H9 (cell line): ENCODE data around the gene ACKR3. TPM values are rescaled to one million over a fixed set of nuclear protein-coding genes. Genes with fewer than 3 reads are reported as not detected.

Source experiments
- DNase-seq: peaks from one replicate; pipeline ENCODE4 v3.0.0-alpha.2; 2017
- H2AFZ ChIP-seq: one replicate; pipeline ENCODE4 v1.6.1; 2013; ENCODE audit warnings: mild to moderate bottlenecking, low read length, control low read depth, moderate library complexity
- H2AK5ac ChIP-seq: 2 replicates; pipeline ENCODE4 v1.6.1; 2013; ENCODE audit warnings: low read length, control low read depth, mixed read lengths; ENCODE audit not compliant: insufficient read length
- H2BK120ac ChIP-seq: one replicate; pipeline ENCODE4 v1.6.1; 2013; ENCODE audit warnings: low read depth, mild to moderate bottlenecking, low read length, control low read depth, inconsistent platforms; ENCODE audit not compliant: poor library complexity, severe bottlenecking
- H2BK12ac ChIP-seq: 2 replicates; pipeline ENCODE4 v1.6.1; 2013; ENCODE audit warnings: low read length, control low read depth, mixed read lengths, low read depth; ENCODE audit not compliant: insufficient read length
- H2BK15ac ChIP-seq: 2 replicates; pipeline ENCODE4 v1.6.1; 2013; ENCODE audit warnings: low read depth, low read length, control low read depth
- H2BK20ac ChIP-seq: one replicate; pipeline ENCODE4 v1.6.1; 2013; ENCODE audit warnings: low read depth, mild to moderate bottlenecking, low read length, control low read depth, inconsistent platforms; ENCODE audit not compliant: poor library complexity, severe bottlenecking
- H2BK5ac ChIP-seq: 2 replicates; pipeline ENCODE4 v1.6.1; 2013; ENCODE audit warnings: low read length, control low read depth, mixed read lengths; ENCODE audit not compliant: insufficient read length
- H3K14ac ChIP-seq: 2 replicates; pipeline ENCODE4 v1.6.1; 2013; ENCODE audit warnings: low read length, control low read depth; ENCODE audit not compliant: insufficient read depth
- H3K18ac ChIP-seq: 2 replicates; pipeline ENCODE4 v1.6.1; 2013; ENCODE audit warnings: low read depth, mild to moderate bottlenecking, mixed read lengths, low read length, control low read depth; ENCODE audit not compliant: insufficient read length
- H3K23ac ChIP-seq: 2 replicates; pipeline ENCODE4 v1.6.1; 2013; ENCODE audit warnings: low read length, control low read depth, mixed read lengths, low read depth; ENCODE audit not compliant: insufficient read length
- H3K23me2 ChIP-seq: 2 replicates; pipeline ENCODE4 v1.6.1; 2013; ENCODE audit warnings: low read depth, mild to moderate bottlenecking, mixed read lengths, low read length, control low read depth; ENCODE audit not compliant: insufficient read length, poor library complexity, severe bottlenecking
- H3K27ac ChIP-seq: 2 replicates; pipeline ENCODE4 v1.5.1; 2013; ENCODE audit warnings: low read length, control low read depth, mixed read lengths, low read depth; ENCODE audit not compliant: insufficient read length
- H3K27me3 ChIP-seq: 2 replicates; pipeline ENCODE4 v1.6.1; 2013; ENCODE audit warnings: low read length, control low read depth, inconsistent platforms; ENCODE audit not compliant: insufficient read depth
- H3K4ac ChIP-seq: 2 replicates; pipeline ENCODE4 v1.6.1; 2013; ENCODE audit warnings: low read depth, mild to moderate bottlenecking, control low read depth, inconsistent platforms, low read length, moderate library complexity
- H3K4me1 ChIP-seq: 2 replicates; pipeline ENCODE4 v1.6.1; 2013; ENCODE audit warnings: low read length, control low read depth, inconsistent platforms; ENCODE audit not compliant: insufficient read depth
- H3K4me2 ChIP-seq: 2 replicates; pipeline ENCODE4 v1.6.1; 2013; ENCODE audit warnings: low read length, control low read depth, mixed read lengths; ENCODE audit not compliant: insufficient read length, insufficient read depth
- H3K56ac ChIP-seq: 2 replicates; pipeline ENCODE4 v1.6.1; 2013; ENCODE audit warnings: low read depth, mild to moderate bottlenecking, mixed read lengths, low read length, control low read depth; ENCODE audit not compliant: insufficient read length
- H3K79me1 ChIP-seq: 2 replicates; pipeline ENCODE4 v1.6.1; 2013; ENCODE audit warnings: low read depth, mild to moderate bottlenecking, moderate library complexity, low read length, control low read depth, inconsistent platforms; ENCODE audit not compliant: insufficient read depth, poor library complexity, severe bottlenecking
- H3K79me2 ChIP-seq: 2 replicates; pipeline ENCODE4 v1.6.1; 2013; ENCODE audit warnings: low read length, control low read depth, inconsistent platforms; ENCODE audit not compliant: insufficient read depth
- H3K9ac ChIP-seq: 2 replicates; pipeline ENCODE4 v1.6.1; 2013; ENCODE audit warnings: low read length, control low read depth, mixed read lengths; ENCODE audit not compliant: insufficient read length; ENCODE audit errors: extremely low read depth
- H3K9me3 ChIP-seq: one replicate; pipeline ENCODE4 v1.6.1; 2013; ENCODE audit warnings: low read depth, low read length, inconsistent platforms; ENCODE audit not compliant: control insufficient read depth
- H3T11ph ChIP-seq: one replicate; pipeline ENCODE4 v1.6.1; 2013; ENCODE audit warnings: mild to moderate bottlenecking, low read length, control low read depth, inconsistent platforms
- H4K20me1 ChIP-seq: one replicate; pipeline ENCODE4 v1.6.1; 2013; ENCODE audit not compliant: control insufficient read depth, insufficient read length, insufficient read depth
- H4K5ac ChIP-seq: 2 replicates; pipeline ENCODE4 v1.6.1; 2013; ENCODE audit warnings: low read depth, mild to moderate bottlenecking, mixed read lengths, low read length, control low read depth; ENCODE audit not compliant: insufficient read length
- H4K8ac ChIP-seq: replicated peaks from 2 replicates; pipeline ENCODE4 v1.6.1; 2013; ENCODE audit warnings: low read length, control low read depth, mixed read lengths, low read depth; ENCODE audit not compliant: insufficient read length
- H4K91ac ChIP-seq: 2 replicates; pipeline ENCODE4 v1.6.1; 2013; ENCODE audit warnings: low read depth, mild to moderate bottlenecking, moderate library complexity, mixed read lengths, low read length, control low read depth; ENCODE audit not compliant: insufficient read length
- H3K27ac Mint-ChIP-seq, 3 experiments: 2 replicates in 2 of 3; 3 replicates in 1 of 3; pipeline ENCODE4 v1.8.0; 2020 to 2021; ENCODE audit warnings: mixed read lengths in 3 of 3, mild to moderate bottlenecking in 1 of 3, moderate library complexity in 1 of 3
- H3K27me3 Mint-ChIP-seq: 2 replicates; pipeline ENCODE4 v1.8.0; 2021; ENCODE audit warnings: low read depth, mild to moderate bottlenecking, moderate library complexity, mixed read lengths
- H3K36me3 Mint-ChIP-seq, 3 experiments: 2 replicates in 2 of 3; 3 replicates in 1 of 3; pipeline ENCODE4 v1.8.0; 2020 to 2021; ENCODE audit warnings: low read depth in 3 of 3, mixed read lengths in 3 of 3; ENCODE audit not compliant: insufficient read depth in 1 of 3
- H3K4me1 Mint-ChIP-seq, 2 experiments: 2 replicates each; pipeline ENCODE4 v1.8.0; 2020; ENCODE audit warnings: mixed read lengths in 2 of 2
- H3K4me3 Mint-ChIP-seq, 2 experiments: 2 replicates in 1 of 2; 3 replicates in 1 of 2; pipeline ENCODE4 v1.8.0; 2020 to 2021; ENCODE audit warnings: mild to moderate bottlenecking in 2 of 2, mixed read lengths in 2 of 2, moderate library complexity in 1 of 2
- H3K9me3 Mint-ChIP-seq, 2 experiments: 2 replicates in 1 of 2; 3 replicates in 1 of 2; pipeline ENCODE4 v1.8.0; 2020; ENCODE audit warnings: mild to moderate bottlenecking in 2 of 2, mixed read lengths in 2 of 2, moderate library complexity in 1 of 2
- CTCF ChIP-seq: fragments of 200-600 bp; sonication (generic); conservative IDR thresholded peaks from 3 replicates; pipeline ENCODE4 v1.8.0; 2021; ENCODE audit warnings: antibody characterized with exemption, mild to moderate bottlenecking
- WGBS: extraction: QIAGEN DNeasy Blood & Tissue Kit; methylation state at CpG from one replicate; pipeline ENCODE4 v1.1.7; 2013; ENCODE audit warnings: missing lambda C conversion rate, low lambda C conversion rate, mixed read lengths; ENCODE audit not compliant: insufficient read length; ENCODE audit errors: extremely low coverage; 5-methylcytosine and 5-hydroxymethylcytosine counted together
- total RNA-seq: library from RNA; stranded (reverse); gene quantifications from 2 replicates; pipeline ENCODE4 v1.2.1, GENCODE V29; 2021

ACKR3 gene
- total RNA-seq, 1 experiment from 2014 or later = 0.44 TPM

GRCh38 chr2:236608710-236609109 lies 39.1 kb downstream of the ACKR3 start:
- H3K9me3 ChIP-seq = no peaks in the 10 kb centered on the region
- H4K8ac ChIP-seq = no peak overlapping the region
- H3K4me1 ChIP-seq = no peaks in the 10 kb centered on the region
- no peak overlapping the region for H3K23ac ChIP-seq
- H3K18ac ChIP-seq = no peak overlapping the region
- H3K4ac ChIP-seq = no peak overlapping the region
- Mint-ChIP-seq H3K27ac (no peak overlapping the region), H3K27me3 (peaks cover 23% of the 10 kb centered on the region), H3K36me3 (no peaks in the 10 kb centered on the region), H3K4me1 (peaks cover 2 to 12% of the 10 kb centered on the region in 2 experiments; a peak in 3 of 4 replicates), H3K9me3 (no peaks in the 10 kb centered on the region), H3K4me3 (no peak overlapping the region)
- H2AK5ac ChIP-seq = no peak overlapping the region
- no peaks in the 10 kb centered on the region for H3K23me2 ChIP-seq
- no peaks in the 10 kb centered on the region for H4K20me1 ChIP-seq
- no peak overlapping the region for H4K91ac ChIP-seq
- no peak for TF ChIP-seq CTCF
- H3K4me2 ChIP-seq = no peak overlapping the region
- H3K27ac ChIP-seq = no peak overlapping the region
- H2BK12ac ChIP-seq = no peak overlapping the region
- H2BK5ac ChIP-seq = no peak overlapping the region
- H2BK20ac ChIP-seq = no peak overlapping the region
- H3K79me1 ChIP-seq = no peaks in the 10 kb centered on the region
- no peaks in the 10 kb centered on the region for H3K79me2 ChIP-seq
- no peak overlapping the region for H3K9ac ChIP-seq
- H3K56ac ChIP-seq = no peak overlapping the region
- H2BK15ac ChIP-seq = no peak overlapping the region
- no peak overlapping the region for H3T11ph ChIP-seq
- no peaks in the 10 kb centered on the region for H3K27me3 ChIP-seq
- no CpG with 5 or more reads among the region's 3 CpGs for WGBS
- H3K14ac ChIP-seq = no peak overlapping the region
- no peak overlapping the region for H4K5ac ChIP-seq
- H2BK120ac ChIP-seq = no peak overlapping the region
- no peak for DNase-seq
- no peak overlapping the region for H2AFZ ChIP-seq
